OCI-LY3 (cell line): ENCODE data around the gene NDUFA12.

Source experiments
- H2AFZ ChIP-seq: fragments of 200-600, 300-600 bp; shearing (Covaris generic); 2 replicates; pipeline ENCODE4 v1.6.0; 2014; ENCODE audit warnings: antibody characterized with exemption, low read depth, low read length
- H3K27ac ChIP-seq: fragments of 200-600, 300-600 bp; sonication (generic); 2 replicates; pipeline ENCODE4 v1.5.1; 2014; ENCODE audit warnings: mild to moderate bottlenecking, low read length, moderate library complexity, mixed read lengths
- H3K27me3 ChIP-seq: fragments of 200-600, 300-600 bp; sonication (generic); 2 replicates; pipeline ENCODE4 v1.6.1; 2014; ENCODE audit warnings: low read depth, low read length, mixed read lengths
- H3K36me3 ChIP-seq: fragments of 200-600, 300-600 bp; sonication (generic); replicated peaks from 2 replicates; pipeline ENCODE3; 2014; ENCODE audit warnings: low read depth, low read length, mixed read lengths
- H3K4me1 ChIP-seq: fragments of 300-600, 200-600 bp; sonication (generic); 2 replicates; pipeline ENCODE4 v1.6.1; 2014; ENCODE audit warnings: low read length, mixed read lengths
- H3K4me2 ChIP-seq: fragments of 200-600, 300-600 bp; sonication (generic); 2 replicates; pipeline ENCODE4 v1.6.1; 2014; ENCODE audit warnings: low read length, mixed read lengths
- H3K4me3 ChIP-seq: fragments of 300-600, 200-600 bp; sonication (generic); 2 replicates; pipeline ENCODE4 v1.5.1; 2014; ENCODE audit warnings: antibody characterized with exemption, mild to moderate bottlenecking, low read length, moderate library complexity
- H3K79me2 ChIP-seq: fragments of 300-600, 200-600 bp; shearing (Covaris generic); 2 replicates; pipeline ENCODE4 v1.6.1; 2014; ENCODE audit warnings: mild to moderate bottlenecking, low read length, mixed read lengths
- H3K9ac ChIP-seq: fragments of 300-600, 200-600 bp; shearing (Covaris generic); 2 replicates; pipeline ENCODE4 v1.6.0; 2014; ENCODE audit warnings: mild to moderate bottlenecking, low read length, moderate library complexity
- H3K9me3 ChIP-seq: fragments of 200-600, 300-600 bp; shearing (Covaris generic); 2 replicates; pipeline ENCODE4 v1.6.1; 2014; ENCODE audit warnings: low read length, mixed read lengths; ENCODE audit not compliant: insufficient read depth
- H4K20me1 ChIP-seq: fragments of 200-600, 300-600 bp; sonication (generic); 2 replicates; pipeline ENCODE4 v1.6.1; 2016; ENCODE audit warnings: low read length, mixed read lengths; ENCODE audit not compliant: insufficient read depth
- EZH2phosphoT487 ChIP-seq: fragments of 200-600 bp; shearing (Covaris generic); IDR thresholded peaks from 2 replicates; pipeline ENCODE4 v1.6.1; 2018; ENCODE audit warnings: antibody characterized with exemption, mixed run types, low read depth
- TF ChIP-seq, protein P1 (sequence below): fragments of 200-600, 300-600 bp; sonication (generic); IDR thresholded peaks from 2 replicates; pipeline ENCODE4 v1.5.1; 2014; ENCODE audit warnings: antibody characterized with exemption, low read length, low read depth

NDUFA12 gene

DNA sequence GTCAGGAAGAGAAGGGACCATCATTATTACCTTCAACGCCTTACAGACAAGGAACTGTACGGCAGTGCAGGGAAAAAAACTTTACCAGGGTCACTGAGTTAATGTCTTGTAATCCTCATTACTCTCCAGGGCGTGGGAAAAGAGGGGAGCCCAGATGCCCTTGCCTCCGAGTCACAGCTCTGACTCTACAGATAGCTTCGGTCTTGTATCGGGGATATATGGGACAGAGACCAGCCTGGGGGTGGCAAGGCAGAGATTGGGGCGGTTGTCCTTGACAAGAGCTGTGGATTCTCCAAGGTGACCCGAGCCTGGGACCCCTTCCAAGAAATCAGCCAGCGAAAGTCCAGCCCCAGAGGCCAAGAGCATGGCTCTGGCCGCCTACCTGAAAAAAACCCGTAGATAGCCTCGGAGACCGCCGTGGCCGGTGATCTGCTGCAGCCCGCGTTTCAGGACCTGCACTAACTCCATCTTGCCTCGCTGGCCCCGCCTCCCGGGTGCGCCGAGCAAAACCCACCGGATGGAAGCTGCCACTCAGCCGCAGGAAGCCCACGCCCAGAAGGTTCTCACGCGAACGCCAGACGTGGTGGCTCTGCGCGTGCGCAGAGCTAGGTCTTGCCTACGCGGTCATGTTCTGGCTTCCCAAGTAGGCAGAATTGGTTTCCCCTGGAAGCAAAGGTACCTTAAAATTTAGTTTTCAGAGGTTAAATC lies at the start of gene NDUFA12:
TSS of gene NDUFA12 (minus strand) at position 485 of the 708 bp plus-strand sequence. CDS start at position 468, 17 bp downstream.
- TF ChIP-seq, protein P1, sequence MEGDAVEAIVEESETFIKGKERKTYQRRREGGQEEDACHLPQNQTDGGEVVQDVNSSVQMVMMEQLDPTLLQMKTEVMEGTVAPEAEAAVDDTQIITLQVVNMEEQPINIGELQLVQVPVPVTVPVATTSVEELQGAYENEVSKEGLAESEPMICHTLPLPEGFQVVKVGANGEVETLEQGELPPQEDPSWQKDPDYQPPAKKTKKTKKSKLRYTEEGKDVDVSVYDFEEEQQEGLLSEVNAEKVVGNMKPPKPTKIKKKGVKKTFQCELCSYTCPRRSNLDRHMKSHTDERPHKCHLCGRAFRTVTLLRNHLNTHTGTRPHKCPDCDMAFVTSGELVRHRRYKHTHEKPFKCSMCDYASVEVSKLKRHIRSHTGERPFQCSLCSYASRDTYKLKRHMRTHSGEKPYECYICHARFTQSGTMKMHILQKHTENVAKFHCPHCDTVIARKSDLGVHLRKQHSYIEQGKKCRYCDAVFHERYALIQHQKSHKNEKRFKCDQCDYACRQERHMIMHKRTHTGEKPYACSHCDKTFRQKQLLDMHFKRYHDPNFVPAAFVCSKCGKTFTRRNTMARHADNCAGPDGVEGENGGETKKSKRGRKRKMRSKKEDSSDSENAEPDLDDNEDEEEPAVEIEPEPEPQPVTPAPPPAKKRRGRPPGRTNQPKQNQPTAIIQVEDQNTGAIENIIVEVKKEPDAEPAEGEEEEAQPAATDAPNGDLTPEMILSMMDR: no peak
- TF ChIP-seq EZH2phosphoT487: no peak
- no peaks in the 10 kb centered on the region for H3K27me3 ChIP-seq
- H2AFZ ChIP-seq: peak within 1 kb of the TSS; percentile 84
- peaks cover 7% of the 10 kb centered on the region for H3K36me3 ChIP-seq
- no peaks in the 10 kb centered on the region for H3K9me3 ChIP-seq
- H3K27ac ChIP-seq: peak within 1 kb of the TSS; percentile 39
- H3K4me3 ChIP-seq: peak within 1 kb of the TSS; percentile 89
- H3K9ac ChIP-seq: peak within 1 kb of the TSS; percentile 84
- H3K79me2 ChIP-seq: peaks cover 22% of the 10 kb centered on the region
- peak within 1 kb of the TSS; percentile 92 for H3K4me2 ChIP-seq
- peaks cover 8% of the 10 kb centered on the region for H3K4me1 ChIP-seq
- H4K20me1 ChIP-seq: no peaks in the 10 kb centered on the region

DNA sequence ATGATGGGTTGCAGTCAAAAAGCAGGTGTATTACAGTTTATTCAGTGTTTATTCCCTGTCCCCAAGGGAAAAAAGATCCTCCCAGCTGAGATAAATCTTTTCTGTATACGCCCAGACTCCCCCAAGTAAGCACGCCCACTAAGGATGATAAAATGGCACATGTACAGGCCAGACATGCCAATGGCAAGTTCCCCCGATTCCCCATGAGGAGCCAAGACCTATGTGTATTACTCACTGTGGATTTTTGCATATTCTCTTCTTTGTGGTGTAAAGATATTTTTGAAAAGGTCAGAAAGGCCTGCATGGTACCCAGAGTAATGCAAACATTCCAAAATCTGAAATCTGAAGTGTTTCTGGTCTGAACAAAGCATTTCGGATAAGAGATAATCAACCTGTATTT lies 47.7 kb upstream of the NDUFA12 start:
- Histone ChIP-seq H3K9me3 (no peaks in the 10 kb centered on the region), H3K36me3 (peaks cover 23% of the 10 kb centered on the region), H3K4me3 (no peak overlapping the region), H3K79me2 (no peaks in the 10 kb centered on the region), H3K4me1 (no peaks in the 10 kb centered on the region), H3K9ac (no peak overlapping the region), H3K27ac (no peak overlapping the region), H3K4me2 (no peak overlapping the region), H3K27me3 (no peaks in the 10 kb centered on the region), H4K20me1 (no peaks in the 10 kb centered on the region), H2AFZ (no peak overlapping the region)
- no peak for TF ChIP-seq EZH2phosphoT487
- TF ChIP-seq, protein P1: no peak

DNA sequence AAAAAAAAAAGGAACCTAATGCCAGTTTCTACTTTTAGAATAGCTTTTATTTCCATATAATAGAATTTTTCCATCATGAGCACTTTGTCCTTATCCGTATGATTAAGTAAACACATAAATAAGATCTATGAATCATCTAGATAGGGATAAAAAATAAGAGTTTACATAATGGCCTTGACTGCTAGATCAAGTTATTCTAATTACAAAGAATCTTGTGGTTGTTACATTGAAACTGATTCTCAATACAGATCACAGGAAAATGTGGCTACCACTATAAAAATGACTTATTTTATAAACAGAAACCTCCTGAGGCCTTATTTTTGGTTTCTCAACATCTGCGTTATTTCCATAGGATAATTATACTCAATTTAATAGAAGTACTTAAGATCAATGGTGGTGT lies 34.4 kb upstream of the NDUFA12 start:
- Histone ChIP-seq H3K27me3 (no peaks in the 10 kb centered on the region), H4K20me1 (no peaks in the 10 kb centered on the region; the same call in 1 of the 2 replicates), H3K4me1 (no peaks in the 10 kb centered on the region), H3K27ac (no peak overlapping the region), H3K9ac (no peak overlapping the region), H3K4me2 (no peak overlapping the region), H3K9me3 (no peaks in the 10 kb centered on the region), H3K4me3 (no peak overlapping the region), H2AFZ (no peak overlapping the region), H3K79me2 (no peaks in the 10 kb centered on the region), H3K36me3 (peaks cover 11% of the 10 kb centered on the region)
- TF ChIP-seq, protein P1: no peak
- TF ChIP-seq EZH2phosphoT487: no peak

DNA sequence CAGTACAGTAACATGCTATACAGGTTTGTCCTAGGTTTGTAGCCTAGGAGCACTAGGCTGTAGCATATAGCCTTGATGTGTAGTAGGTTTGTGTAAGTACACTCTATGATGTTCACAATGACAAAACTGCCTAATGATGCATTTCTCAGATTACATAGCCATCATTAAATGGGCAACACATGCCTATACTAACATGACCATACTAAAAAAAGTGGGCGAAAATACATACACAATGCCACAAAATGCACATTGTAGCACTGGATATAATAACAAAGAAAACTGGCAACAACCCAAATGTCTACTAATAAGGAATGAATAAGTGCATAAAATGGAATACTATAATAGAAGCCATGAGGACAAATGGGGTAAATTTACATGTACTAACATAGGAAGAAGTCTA lies 31.3 kb upstream of the NDUFA12 start:
- Histone ChIP-seq H3K79me2 (no peaks in the 10 kb centered on the region), H3K4me3 (no peak overlapping the region), H3K9ac (no peak overlapping the region), H2AFZ (no peak overlapping the region), H4K20me1 (no peaks in the 10 kb centered on the region; the same call in 1 of the 2 replicates), H3K4me1 (no peaks in the 10 kb centered on the region), H3K4me2 (no peak overlapping the region), H3K27ac (no peak overlapping the region), H3K9me3 (no peaks in the 10 kb centered on the region), H3K36me3 (peaks cover 8% of the 10 kb centered on the region), H3K27me3 (no peaks in the 10 kb centered on the region)
- TF ChIP-seq EZH2phosphoT487: no peak
- TF ChIP-seq, protein P1: no peak
